HCT116 (cell line): ENCODE results near the gene ASCC1. TPM values are rescaled to one million over a fixed set of nuclear protein-coding genes. Genes with fewer than 3 reads are reported as not detected.

Experiments used
- ATAC-seq: fragments of 200-7000 bp; cut with Tn5 transposase; 2 replicates; pipeline ENCODE4 v1.9.1; 2020; ENCODE audit warnings: mild to moderate bottlenecking, moderate library complexity
- BruUV-seq: library from RNA; stranded (reverse); fragments of 400-500 nt; replicated peaks from 2 replicates; lab custom pipeline; 2021; lab: Mats Ljungman, UMichigan
- CTCF ChIA-PET: fragments of 300-600 bp; sonication (Branson Sonifier 250); formaldehyde crosslinking; loops from one replicate; lab custom pipeline; 2021; ENCODE audit warnings: antibody characterized with exemption; lab: Charles Lee
- POLR2A ChIA-PET: fragments of 300-600, 350-600 bp; sonication (Branson Sonifier 250); formaldehyde crosslinking; loops from one replicate; lab custom pipeline; 2021; ENCODE audit warnings: antibody characterized with exemption; lab: Charles Lee
- RAD21 ChIA-PET, 2 experiments: fragments of 300-600 bp; sonication (Branson Sonifier 250); formaldehyde crosslinking; loops; one replicate each; lab custom pipeline; 2023; ENCODE audit warnings: low total read pairs in 2 of 2; ENCODE audit not compliant: uncharacterized antibody in 2 of 2, unreplicated experiment in 2 of 2, low non-redundant PET in 1 of 2; lab: Charles Lee
- DNase-seq: peaks from one replicate; pipeline ENCODE4 v3.0.0-alpha.2; 2010; ENCODE audit warnings: low read depth, low spot score
- H2AFZ ChIP-seq: fragments of 200-600 bp; shearing (Covaris generic), sonication (generic); 2 replicates; pipeline ENCODE4 v1.6.1; 2017; ENCODE audit warnings: low read depth, mixed run types, mixed read lengths, antibody characterized with exemption, low read length; ENCODE audit not compliant: poor library complexity, severe bottlenecking
- H3K27ac ChIP-seq: 2 replicates; pipeline ENCODE4 v1.5.1; 2012; ENCODE audit warnings: low read depth, low read length
- H3K27me3 ChIP-seq: fragments of 200-600 bp; sonication (generic); 2 replicates; pipeline ENCODE4 v1.6.1; 2016; ENCODE audit warnings: mixed run types, low read length, mixed read lengths; ENCODE audit not compliant: insufficient read depth
- H3K36me3 ChIP-seq, 2 experiments: fragments of 200-500 bp in 1 of 2; fragments of 200-600 bp in 1 of 2; sonication (Bioruptor generic) in 1 of 2; sonication (generic) in 1 of 2; 2 replicates each; pipeline versions ENCODE4 v1.5.1 to v1.6.1; 2014 to 2016; ENCODE audit warnings: low read length in 2 of 2, inconsistent platforms in 1 of 2, mixed read lengths in 1 of 2, mixed run types in 1 of 2; ENCODE audit not compliant: insufficient read depth in 2 of 2, control insufficient read depth in 1 of 2
- H3K4me1 ChIP-seq, 2 experiments: fragments of 200-600 bp in 1 of 2; sonication (generic) in 1 of 2; 2 replicates each; pipeline versions ENCODE4 v1.5.1 to v1.6.1; 2012 to 2017; ENCODE audit warnings: low read length in 2 of 2, inconsistent platforms in 1 of 2, mild to moderate bottlenecking in 1 of 2, mixed read lengths in 1 of 2, mixed run types in 1 of 2, moderate library complexity in 1 of 2; ENCODE audit not compliant: insufficient read depth in 2 of 2, control insufficient read depth in 1 of 2
- H3K4me2 ChIP-seq: fragments of 200-600 bp; sonication (generic); 2 replicates; pipeline ENCODE4 v1.6.1; 2017; ENCODE audit warnings: mixed run types, low read length, mixed read lengths
- H3K4me3 ChIP-seq, 2 experiments: fragments of 200-600 bp in 1 of 2; sonication (generic) in 1 of 2; replicated peaks in 1 of 2; 2 replicates each; pipeline ENCODE4 v1.5.1; 2011 to 2016; ENCODE audit warnings: low read length in 2 of 2, control low read depth in 1 of 2, low read depth in 1 of 2, mild to moderate bottlenecking in 1 of 2, mixed read lengths in 1 of 2, mixed run types in 1 of 2
- H3K79me2 ChIP-seq: fragments of 200-600 bp; sonication (generic); 2 replicates; pipeline ENCODE4 v1.6.1; 2017; ENCODE audit warnings: mild to moderate bottlenecking, mixed run types, low read length, moderate library complexity, mixed read lengths; ENCODE audit not compliant: insufficient read depth
- H3K9ac ChIP-seq: fragments of 200-600 bp; sonication (generic); 2 replicates; pipeline ENCODE4 v1.6.1; 2016; ENCODE audit warnings: low read length, mixed read lengths
- H3K9me2 ChIP-seq: fragments of 200-600 bp; sonication (generic), shearing (Covaris generic); 2 replicates; pipeline ENCODE4 v1.6.1; 2017; ENCODE audit warnings: mixed run types, mild to moderate bottlenecking, moderate library complexity; ENCODE audit not compliant: insufficient read depth
- H3K9me3 ChIP-seq, 2 experiments: fragments of 200-500 bp in 1 of 2; fragments of 200-600 bp in 1 of 2; sonication (Bioruptor generic) in 1 of 2; sonication (generic) in 1 of 2; 2 replicates each; pipeline ENCODE4 v1.6.1; 2014 to 2017; ENCODE audit warnings: low read length in 2 of 2, mixed read lengths in 2 of 2, inconsistent platforms in 1 of 2, low read depth in 1 of 2, mild to moderate bottlenecking in 1 of 2, mixed run types in 1 of 2, moderate library complexity in 1 of 2; ENCODE audit not compliant: control insufficient read depth in 1 of 2, insufficient read depth in 1 of 2
- H4K20me1 ChIP-seq: fragments of 200-600 bp; sonication (generic), shearing (Covaris generic); 2 replicates; pipeline ENCODE4 v1.6.1; 2017; ENCODE audit warnings: mixed run types, mild to moderate bottlenecking, moderate library complexity; ENCODE audit not compliant: insufficient read depth
- CBX3 ChIP-seq: IDR thresholded peaks from 2 replicates; pipeline ENCODE4 v1.6.1; 2012; ENCODE audit warnings: low read depth
- CEBPB ChIP-seq: IDR thresholded peaks from 2 replicates; pipeline ENCODE4 v1.6.1; 2012; ENCODE audit warnings: low read depth
- EGR1 ChIP-seq: IDR thresholded peaks from 2 replicates; pipeline ENCODE4 v1.6.1; 2012; ENCODE audit warnings: low read depth
- ELF1 ChIP-seq: IDR thresholded peaks from 2 replicates; pipeline ENCODE4 v1.6.1; 2012; ENCODE audit warnings: low read depth, borderline replicate concordance
- FOSL1 ChIP-seq: IDR thresholded peaks from 2 replicates; pipeline ENCODE4 v1.6.1; 2012; ENCODE audit warnings: low read depth
- JUND ChIP-seq: IDR thresholded peaks from 2 replicates; pipeline ENCODE4 v1.6.1; 2012
- POLR2A ChIP-seq: IDR thresholded peaks from 2 replicates; pipeline ENCODE4 v1.7.0; 2011; ENCODE audit warnings: borderline replicate concordance; ENCODE audit not compliant: insufficient read depth, insufficient read length; ENCODE audit errors: extremely low read depth
- POLR2AphosphoS5 ChIP-seq: IDR thresholded peaks from 2 replicates; pipeline ENCODE4 v1.6.1; 2011; ENCODE audit warnings: mild to moderate bottlenecking, low read depth, low read length, moderate library complexity
- RAD21 ChIP-seq: IDR thresholded peaks from 2 replicates; pipeline ENCODE4 v1.6.1; 2012; ENCODE audit warnings: low read depth, mild to moderate bottlenecking
- SIN3A ChIP-seq: IDR thresholded peaks from 2 replicates; pipeline ENCODE4 v1.6.1; 2012; ENCODE audit warnings: low read depth
- SP1 ChIP-seq: IDR thresholded peaks from 2 replicates; pipeline ENCODE4 v1.6.1; 2012; ENCODE audit warnings: low read depth
- TCF7L2 ChIP-seq: IDR thresholded peaks from 2 replicates; pipeline ENCODE4 v1.7.0; 2011; ENCODE audit warnings: borderline replicate concordance, inconsistent platforms; ENCODE audit not compliant: insufficient read depth, insufficient read length; ENCODE audit errors: extremely low read depth
- YY1 ChIP-seq: IDR thresholded peaks from 2 replicates; pipeline ENCODE4 v1.6.1; 2011; ENCODE audit warnings: low read length, low read depth, moderate library complexity, mild to moderate bottlenecking; ENCODE audit not compliant: insufficient replicate concordance; ENCODE audit errors: extremely low read depth
- ZNF274 ChIP-seq: fragments of 200-500 bp; sonication (Bioruptor generic); IDR thresholded peaks from 2 replicates; pipeline ENCODE4 v1.6.1; 2014; ENCODE audit warnings: mild to moderate bottlenecking, low read depth, low read length, inconsistent platforms
- intact Hi-C: fragments of 100-400 bp; cut with micrococcal nuclease; formaldehyde crosslinking; loops from 2 replicates; pipeline ENCODE4 v1.10.0; 2022
- total RNA-seq: library from RNA; stranded (reverse); gene quantifications from one replicate; pipeline ENCODE4 v1.2.1, GENCODE V29; 2021; ENCODE audit not compliant: unreplicated experiment
- TF ChIP-seq, protein P1 (sequence below), 3 experiments: fragments of 200-600 bp in 1 of 3; sonication (generic) in 1 of 3; IDR thresholded peaks in 2 of 3; conservative IDR thresholded peaks in 1 of 3; 2 replicates each; pipeline ENCODE4 v1.5.1; 2012 to 2017; ENCODE audit warnings: low read depth in 2 of 3, low read length in 2 of 3, antibody characterized with exemption in 1 of 3, borderline replicate concordance in 1 of 3, control low read depth in 1 of 3, mild to moderate bottlenecking in 1 of 3, mixed read lengths in 1 of 3, mixed run types in 1 of 3, moderate library complexity in 1 of 3; ENCODE audit not compliant: insufficient read depth in 1 of 3
- TF ChIP-seq, protein P2 (sequence below): IDR thresholded peaks from 2 replicates; pipeline ENCODE4 v1.6.1; 2012
- TF ChIP-seq, protein P3 (sequence below): IDR thresholded peaks from 2 replicates; pipeline ENCODE4 v1.6.1; 2012

ASCC1 gene
- total RNA-seq, 1 experiment from 2014 or later: 34.5 TPM

DNA sequence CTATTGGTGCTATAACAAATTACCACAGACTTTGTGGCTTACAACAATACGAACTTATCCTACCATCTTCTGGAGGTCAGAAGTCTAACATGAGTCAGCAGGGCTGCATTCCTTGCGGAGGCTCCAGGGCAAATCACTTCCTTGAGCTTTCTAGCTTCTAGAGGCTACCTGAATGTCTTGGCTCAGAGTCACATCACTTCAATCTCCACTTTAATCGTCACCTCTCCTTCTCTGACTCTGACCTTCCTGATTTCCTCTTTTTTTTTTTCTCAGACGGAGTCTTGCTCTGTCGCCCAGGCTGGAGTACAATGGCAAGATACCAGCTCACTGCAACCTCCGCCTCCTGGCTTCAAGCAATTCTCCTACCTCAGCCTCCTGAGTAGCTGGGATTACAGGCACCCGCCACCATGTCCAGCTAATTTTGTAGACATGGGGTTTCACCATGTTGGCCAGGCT is 44.9 kb downstream of the ASCC1 start:
- ChIA-PET CTCF (interaction anchor here (1.2 kb wide), 1 partner anchor 45 kb away, joined by 3 read pairs; no protein-coding TSS in a partner anchor), RAD21 (no interaction called here), POLR2A (interaction anchor here (0.7 to 1.4 kb wide), 4 partner anchors 11 to 150 kb away, joined by 3 to 4 read pairs (median 3); no protein-coding TSS in a partner anchor)
- intact Hi-C loops: loop anchor here (2.0 to 5.0 kb wide), 2 partner anchors 46 to 156 kb away; partner anchors contain the start of genes ANAPC16 and ASCC1
- Histone ChIP-seq H3K4me2 (peak overlapping the region; percentile 69), H3K9me3 (no peaks in the 10 kb centered on the region), H3K79me2 (no peaks in the 10 kb centered on the region), H3K36me3 (no peaks in the 10 kb centered on the region), H3K27me3 (no peaks in the 10 kb centered on the region), H3K4me3 (peak overlapping the region in 1 of 2 experiments; percentile 25; a peak in 2 of 4 replicates), H3K9ac (peak overlapping the region; percentile 26), H3K4me1 (peaks cover 67 to 75% of the 10 kb centered on the region in 2 experiments), H3K27ac (peak overlapping the region; percentile 87), H4K20me1 (no peaks in the 10 kb centered on the region), H3K9me2 (no peaks in the 10 kb centered on the region), H2AFZ (no peak overlapping the region)
- BruUV-seq: no TSS peak
- TF ChIP-seq POLR2A: no peak
- peak; percentile 3 for TF ChIP-seq YY1
- TF ChIP-seq, protein P1, sequence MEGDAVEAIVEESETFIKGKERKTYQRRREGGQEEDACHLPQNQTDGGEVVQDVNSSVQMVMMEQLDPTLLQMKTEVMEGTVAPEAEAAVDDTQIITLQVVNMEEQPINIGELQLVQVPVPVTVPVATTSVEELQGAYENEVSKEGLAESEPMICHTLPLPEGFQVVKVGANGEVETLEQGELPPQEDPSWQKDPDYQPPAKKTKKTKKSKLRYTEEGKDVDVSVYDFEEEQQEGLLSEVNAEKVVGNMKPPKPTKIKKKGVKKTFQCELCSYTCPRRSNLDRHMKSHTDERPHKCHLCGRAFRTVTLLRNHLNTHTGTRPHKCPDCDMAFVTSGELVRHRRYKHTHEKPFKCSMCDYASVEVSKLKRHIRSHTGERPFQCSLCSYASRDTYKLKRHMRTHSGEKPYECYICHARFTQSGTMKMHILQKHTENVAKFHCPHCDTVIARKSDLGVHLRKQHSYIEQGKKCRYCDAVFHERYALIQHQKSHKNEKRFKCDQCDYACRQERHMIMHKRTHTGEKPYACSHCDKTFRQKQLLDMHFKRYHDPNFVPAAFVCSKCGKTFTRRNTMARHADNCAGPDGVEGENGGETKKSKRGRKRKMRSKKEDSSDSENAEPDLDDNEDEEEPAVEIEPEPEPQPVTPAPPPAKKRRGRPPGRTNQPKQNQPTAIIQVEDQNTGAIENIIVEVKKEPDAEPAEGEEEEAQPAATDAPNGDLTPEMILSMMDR (IDR thresholded peaks at IDR 0.05 in 2 of 3, conservative IDR thresholded peaks at IDR 0.05 in 1 of 3; ENCODE audit: borderline replicate concordance in 1 of 3, insufficient read depth in 1 of 3, low read depth in 2 of 3, low read length in 2 of 3): no peak
- 0 out of 2 replicates have a peak, but pooled peaks have one; percentile 8 for TF ChIP-seq EGR1
- TF ChIP-seq SIN3A: peak; percentile 74
- TF ChIP-seq, protein P2, sequence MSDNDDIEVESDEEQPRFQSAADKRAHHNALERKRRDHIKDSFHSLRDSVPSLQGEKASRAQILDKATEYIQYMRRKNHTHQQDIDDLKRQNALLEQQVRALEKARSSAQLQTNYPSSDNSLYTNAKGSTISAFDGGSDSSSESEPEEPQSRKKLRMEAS: peak; percentile 69
- TF ChIP-seq ZNF274: no peak
- TF ChIP-seq TCF7L2: peak; percentile 77
- TF ChIP-seq POLR2AphosphoS5: peak; percentile 57; the same call in 1 of the 2 replicates
- TF ChIP-seq, protein P3, sequence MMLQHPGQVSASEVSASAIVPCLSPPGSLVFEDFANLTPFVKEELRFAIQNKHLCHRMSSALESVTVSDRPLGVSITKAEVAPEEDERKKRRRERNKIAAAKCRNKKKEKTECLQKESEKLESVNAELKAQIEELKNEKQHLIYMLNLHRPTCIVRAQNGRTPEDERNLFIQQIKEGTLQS: no peak
- TF ChIP-seq FOSL1: peak; percentile 88
- TF ChIP-seq ELF1: no peak; the same call in 1 of the 2 replicates
- peak; percentile 46 for TF ChIP-seq RAD21
- TF ChIP-seq CEBPB: peak; percentile 62
- TF ChIP-seq JUND: peak; percentile 92
- TF ChIP-seq CBX3: peak; percentile 91
- TF ChIP-seq SP1: peak; percentile 86
- TF ChIP-seq, all 23 proteins: peak for 12
- peak; percentile 92 for DNase-seq
- ATAC-seq: peak; percentile 83
